GM12874 (cell line): Measurements from ENCODE around the gene ACSF3.

Experiments
- TF ChIP-seq, protein P1 (sequence below): IDR thresholded peaks from 2 replicates; pipeline ENCODE4 v1.5.1; 2011; ENCODE audit warnings: low read depth, mild to moderate bottlenecking, control low read depth, low read length, moderate library complexity; ENCODE audit not compliant: insufficient read depth

Gene ACSF3

DNA sequence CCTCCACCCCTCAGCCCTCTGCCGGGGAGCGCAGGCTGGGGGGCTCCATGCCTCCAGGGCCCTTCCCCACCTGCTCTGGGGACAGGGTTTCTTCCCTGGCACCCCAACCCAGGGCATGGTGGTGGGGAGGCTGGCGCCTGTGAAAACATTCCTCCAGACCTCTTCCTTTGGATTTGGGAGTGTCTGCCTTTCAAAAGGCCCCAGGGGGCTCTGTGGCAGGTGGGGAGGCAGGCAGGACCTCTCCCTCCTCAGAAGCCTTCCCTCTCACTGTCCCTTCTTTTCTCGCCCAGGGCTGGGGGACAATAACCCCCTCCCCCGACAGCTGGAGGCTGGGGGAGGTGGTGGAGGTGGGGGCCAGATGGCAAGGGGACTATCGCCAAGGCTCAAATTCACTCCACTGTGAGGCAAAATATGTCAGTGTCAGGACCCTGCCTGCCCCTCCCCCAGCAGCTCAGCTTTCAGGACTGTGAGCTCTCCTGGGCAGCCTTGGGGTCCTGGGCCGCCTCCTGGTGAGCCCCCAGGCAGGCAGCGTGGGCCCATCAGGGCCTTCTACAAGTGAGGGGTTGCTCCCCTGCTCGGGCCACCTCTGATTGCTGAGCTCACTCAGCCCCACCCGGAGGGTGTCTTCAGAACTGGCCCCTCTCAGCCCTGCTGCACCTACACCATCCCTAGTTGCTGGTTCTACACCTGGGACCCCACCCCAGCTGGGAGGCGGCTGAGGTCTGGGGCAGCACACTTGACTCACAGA is 79.7 kb downstream of the ACSF3 start:
- TF ChIP-seq, protein P1, sequence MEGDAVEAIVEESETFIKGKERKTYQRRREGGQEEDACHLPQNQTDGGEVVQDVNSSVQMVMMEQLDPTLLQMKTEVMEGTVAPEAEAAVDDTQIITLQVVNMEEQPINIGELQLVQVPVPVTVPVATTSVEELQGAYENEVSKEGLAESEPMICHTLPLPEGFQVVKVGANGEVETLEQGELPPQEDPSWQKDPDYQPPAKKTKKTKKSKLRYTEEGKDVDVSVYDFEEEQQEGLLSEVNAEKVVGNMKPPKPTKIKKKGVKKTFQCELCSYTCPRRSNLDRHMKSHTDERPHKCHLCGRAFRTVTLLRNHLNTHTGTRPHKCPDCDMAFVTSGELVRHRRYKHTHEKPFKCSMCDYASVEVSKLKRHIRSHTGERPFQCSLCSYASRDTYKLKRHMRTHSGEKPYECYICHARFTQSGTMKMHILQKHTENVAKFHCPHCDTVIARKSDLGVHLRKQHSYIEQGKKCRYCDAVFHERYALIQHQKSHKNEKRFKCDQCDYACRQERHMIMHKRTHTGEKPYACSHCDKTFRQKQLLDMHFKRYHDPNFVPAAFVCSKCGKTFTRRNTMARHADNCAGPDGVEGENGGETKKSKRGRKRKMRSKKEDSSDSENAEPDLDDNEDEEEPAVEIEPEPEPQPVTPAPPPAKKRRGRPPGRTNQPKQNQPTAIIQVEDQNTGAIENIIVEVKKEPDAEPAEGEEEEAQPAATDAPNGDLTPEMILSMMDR: no peak

DNA sequence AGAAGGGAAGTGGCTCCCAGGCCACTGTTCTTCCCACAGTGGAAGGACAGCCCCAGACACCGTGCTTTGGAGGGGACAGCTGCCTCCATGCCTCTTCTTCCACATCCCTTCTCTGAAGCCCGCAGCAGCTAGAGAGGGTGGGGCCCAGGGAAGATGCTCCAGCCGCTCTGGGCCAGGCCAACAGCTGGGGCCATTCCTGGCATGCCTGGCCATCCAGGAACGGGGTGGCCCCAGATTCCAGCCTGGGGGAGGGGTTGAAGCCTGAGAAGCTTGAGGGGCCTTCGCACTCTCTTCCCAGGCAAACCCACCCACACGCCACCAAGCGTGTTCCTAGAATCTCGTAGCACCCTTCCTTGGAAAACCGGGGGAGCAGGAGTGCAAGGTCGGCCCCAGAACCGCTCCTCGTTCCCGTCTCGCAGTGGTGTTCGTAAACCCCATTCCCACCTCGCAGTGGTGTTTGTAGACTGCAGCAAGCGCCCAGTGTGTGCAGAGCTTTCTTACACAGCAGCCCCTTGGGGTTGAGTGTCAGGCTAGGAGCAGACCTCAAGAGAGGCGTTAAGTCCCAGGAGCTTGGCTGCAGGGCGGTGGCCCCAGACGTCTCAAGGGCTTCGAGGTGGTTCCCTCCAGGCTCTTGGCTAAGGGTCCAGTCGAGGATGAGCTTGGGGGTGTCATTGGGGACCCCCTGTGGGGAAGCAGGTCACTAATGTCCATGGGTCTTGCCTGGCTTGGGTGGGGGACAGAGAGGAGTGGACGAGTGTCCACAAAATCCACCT is 80.6 kb downstream of the ACSF3 start:
- TF ChIP-seq, protein P1: no peak

DNA sequence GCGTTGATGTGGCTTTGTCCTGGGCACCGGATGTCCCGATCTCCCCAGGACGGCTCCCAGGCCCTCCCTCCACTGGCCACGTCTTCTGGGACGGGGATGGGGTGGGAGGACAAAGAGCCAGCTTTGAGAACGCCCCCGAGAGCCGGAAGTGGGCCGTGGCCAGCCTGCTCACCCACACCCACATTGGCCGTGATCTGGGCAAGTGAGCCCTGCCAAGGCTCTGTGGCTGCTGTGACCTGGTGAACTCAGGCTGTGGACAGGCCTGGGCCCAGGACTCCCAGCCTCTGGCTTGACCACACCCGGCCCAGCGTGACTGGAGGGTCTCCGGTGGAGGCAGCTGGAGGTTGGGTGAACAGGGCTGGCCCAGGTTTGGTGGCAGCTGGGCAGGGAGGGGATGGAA is 81.2 kb downstream of the ACSF3 start:
- TF ChIP-seq, protein P1: no peak

DNA sequence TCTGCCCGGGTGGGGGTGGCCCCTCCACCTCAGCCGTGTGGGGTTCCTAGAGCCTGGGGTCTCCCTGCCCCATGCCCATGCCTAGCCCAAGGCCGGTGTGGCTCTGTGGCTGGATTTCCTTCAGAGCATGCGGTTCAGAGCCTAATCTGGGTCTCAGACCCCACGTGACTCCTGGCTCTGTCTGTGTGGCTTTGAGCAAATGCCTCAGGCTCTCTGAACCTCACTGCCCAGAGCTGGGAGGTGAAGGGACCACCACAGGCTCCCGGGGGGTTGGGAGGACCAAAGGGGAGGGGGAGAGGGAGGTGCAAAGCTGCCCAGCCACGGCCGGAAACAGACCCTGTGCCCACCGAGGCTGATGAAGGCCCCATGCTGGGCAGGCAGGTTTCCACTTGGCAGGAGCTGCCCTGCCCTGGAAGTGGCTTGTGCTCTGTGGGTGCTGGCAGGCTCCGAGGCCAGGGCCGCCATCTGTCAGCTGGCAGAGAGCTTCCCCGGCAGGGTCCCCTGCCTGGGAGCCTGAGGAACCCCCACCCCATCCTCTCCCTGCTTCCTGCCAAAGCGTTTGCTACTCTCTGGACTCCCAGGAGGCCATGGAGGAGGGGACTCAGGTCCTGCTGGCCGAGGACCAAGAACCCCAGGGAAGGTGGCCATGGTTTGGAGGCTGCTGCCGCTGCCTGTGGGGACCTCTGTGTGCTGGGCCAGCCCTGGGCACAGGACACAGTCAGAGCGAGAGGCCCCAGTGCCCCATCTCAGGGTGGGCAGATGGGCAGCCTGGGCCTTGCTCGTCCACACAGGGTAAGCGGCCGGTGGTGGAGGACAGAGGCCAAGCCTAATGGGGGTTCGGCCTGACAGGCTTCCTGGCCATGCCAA is 81.9 kb downstream of the ACSF3 start:
- TF ChIP-seq, protein P1: no peak

DNA sequence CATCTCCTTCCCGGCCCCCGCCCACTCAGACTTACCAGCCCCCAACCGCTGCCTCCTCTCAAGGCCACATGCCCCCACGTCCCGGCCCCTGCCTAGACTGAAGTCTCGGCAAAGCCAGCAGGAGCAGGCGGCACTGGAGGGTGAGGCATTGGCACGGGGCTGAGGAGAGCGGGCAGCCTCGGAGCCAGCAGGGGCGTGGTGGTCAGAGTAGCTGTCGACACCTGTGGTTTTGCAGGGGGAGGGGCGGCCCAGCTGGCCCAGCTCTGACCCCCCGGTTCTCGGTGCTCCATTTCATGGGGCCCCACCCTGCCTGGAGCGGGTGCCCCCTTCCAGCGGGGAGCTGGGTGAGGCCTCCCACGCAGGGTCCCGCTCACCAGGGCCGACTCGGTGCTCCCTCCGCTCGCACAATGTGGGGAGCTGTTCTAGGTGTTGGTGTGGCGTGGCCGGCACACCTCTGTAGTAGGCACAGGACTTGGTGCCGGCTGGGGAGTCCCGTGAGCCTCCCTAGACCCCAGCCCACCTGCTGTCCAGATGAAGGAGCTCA is 82.6 kb downstream of the ACSF3 start:
- TF ChIP-seq, protein P1: no peak

DNA sequence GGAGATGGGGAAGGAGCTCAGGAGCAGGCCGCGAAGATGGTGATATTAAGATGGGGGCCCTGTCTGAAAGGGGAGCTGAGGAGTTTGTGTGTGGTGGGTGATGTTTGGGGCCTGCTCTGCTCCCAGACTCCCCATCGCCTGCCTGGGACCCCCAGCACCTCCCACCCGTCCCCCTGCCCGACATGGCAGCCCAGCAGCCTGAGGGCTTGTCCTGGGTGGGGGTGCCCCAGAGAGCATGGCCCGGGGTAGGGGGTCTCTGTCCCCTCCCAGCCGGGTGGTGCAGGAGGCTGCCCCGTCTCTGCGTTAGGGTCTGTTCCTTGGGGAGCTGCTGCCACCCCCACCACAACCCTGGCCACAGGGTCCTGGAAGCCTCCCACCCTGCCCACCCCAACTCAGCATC is 83.1 kb downstream of the ACSF3 start:
- TF ChIP-seq, protein P1: no peak
